Trophoblast cell (in vitro differentiated cells and primary cell): Measurements from ENCODE around the gene STIM1.
A peak's percentile ranks its signal among the peaks of the same experiment; 100 is the strongest.

ENCODE experiments used
- DNase-seq, 2 donors: peaks; one replicate each; pipeline ENCODE4 v3.0.0-alpha.2; 2016
- H2AFZ ChIP-seq: 2 replicates; pipeline ENCODE4 v1.6.1; 2013; ENCODE audit warnings: low read length, moderate library complexity, mild to moderate bottlenecking; ENCODE audit not compliant: insufficient read depth, poor library complexity
- H2AK5ac ChIP-seq: 2 replicates; pipeline ENCODE4 v1.6.1; 2013; ENCODE audit warnings: mild to moderate bottlenecking, low read length
- H2BK120ac ChIP-seq: 2 replicates; pipeline ENCODE4 v1.6.1; 2013; ENCODE audit warnings: low read length, mild to moderate bottlenecking, moderate library complexity; ENCODE audit not compliant: insufficient read depth, poor library complexity
- H2BK12ac ChIP-seq: 2 replicates; pipeline ENCODE4 v1.6.1; 2013; ENCODE audit warnings: mild to moderate bottlenecking, low read length, moderate library complexity
- H2BK5ac ChIP-seq: 2 replicates; pipeline ENCODE4 v1.6.1; 2013; ENCODE audit warnings: low read length, low read depth, moderate library complexity, mild to moderate bottlenecking; ENCODE audit not compliant: poor library complexity
- H3K14ac ChIP-seq: 2 replicates; pipeline ENCODE4 v1.6.1; 2013; ENCODE audit warnings: mild to moderate bottlenecking, low read length
- H3K18ac ChIP-seq: 2 replicates; pipeline ENCODE4 v1.6.1; 2013; ENCODE audit warnings: mild to moderate bottlenecking, low read length
- H3K23ac ChIP-seq: 2 replicates; pipeline ENCODE4 v1.6.1; 2013; ENCODE audit warnings: low read length
- H3K27ac ChIP-seq: 2 replicates; pipeline ENCODE4 v1.5.1; 2013; ENCODE audit warnings: low read depth, mild to moderate bottlenecking, inconsistent platforms, low read length, moderate library complexity
- H3K27me3 ChIP-seq: 2 replicates; pipeline ENCODE4 v1.6.1; 2013; ENCODE audit warnings: inconsistent platforms, mild to moderate bottlenecking, low read length, moderate library complexity; ENCODE audit not compliant: insufficient read depth
- H3K36me3 ChIP-seq, 2 experiments: 1 replicate in 1 of 2; 2 replicates in 1 of 2; pipeline ENCODE4 v1.6.1; 2013; ENCODE audit warnings: low read length in 2 of 2, mild to moderate bottlenecking in 2 of 2, moderate library complexity in 1 of 2; ENCODE audit not compliant: insufficient read depth in 2 of 2, control insufficient read depth in 1 of 2
- H3K4ac ChIP-seq: 2 replicates; pipeline ENCODE4 v1.6.1; 2013; ENCODE audit warnings: low read depth, mild to moderate bottlenecking, low read length, moderate library complexity
- H3K4me1 ChIP-seq, 2 experiments: 1 replicate in 1 of 2; 2 replicates in 1 of 2; pipeline ENCODE4 v1.6.1; 2013; ENCODE audit warnings: low read length in 2 of 2, mild to moderate bottlenecking in 2 of 2, moderate library complexity in 1 of 2; ENCODE audit not compliant: insufficient read depth in 2 of 2, control insufficient read depth in 1 of 2
- H3K4me2 ChIP-seq: 2 replicates; pipeline ENCODE4 v1.6.1; 2013; ENCODE audit warnings: inconsistent platforms, mild to moderate bottlenecking, low read length, moderate library complexity
- H3K4me3 ChIP-seq: 2 replicates; pipeline ENCODE4 v1.5.1; 2013; ENCODE audit warnings: mild to moderate bottlenecking, low read depth, low read length, inconsistent platforms
- H3K79me1 ChIP-seq: one replicate; pipeline ENCODE4 v1.6.1; 2013; ENCODE audit warnings: low read length
- H3K79me2 ChIP-seq: 2 replicates; pipeline ENCODE4 v1.6.1; 2013; ENCODE audit warnings: low read length, mild to moderate bottlenecking; ENCODE audit not compliant: control insufficient read depth, insufficient read depth, poor library complexity
- H3K9ac ChIP-seq: 2 replicates; pipeline ENCODE4 v1.6.1; 2013; ENCODE audit warnings: mild to moderate bottlenecking, low read length
- H3K9me3 ChIP-seq: 2 replicates; pipeline ENCODE4 v1.6.1; 2013; ENCODE audit warnings: low read depth, mild to moderate bottlenecking, control low read depth, inconsistent platforms, low read length; ENCODE audit not compliant: insufficient read depth
- H4K12ac ChIP-seq: 2 replicates; pipeline ENCODE4 v1.6.1; 2013; ENCODE audit warnings: low read depth, mild to moderate bottlenecking, low read length, moderate library complexity
- H4K8ac ChIP-seq: 2 replicates; pipeline ENCODE4 v1.6.1; 2013; ENCODE audit warnings: low read depth, mild to moderate bottlenecking, low read length, moderate library complexity
- H4K91ac ChIP-seq: one replicate; pipeline ENCODE4 v1.6.1; 2013; ENCODE audit warnings: low read depth, mild to moderate bottlenecking, low read length, moderate library complexity
- WGBS: extraction: QIAGEN DNeasy Blood & Tissue Kit; methylation state at CpG from one replicate; pipeline ENCODE4 v1.1.7; 2013; ENCODE audit warnings: missing lambda C conversion rate; ENCODE audit not compliant: insufficient read length, insufficient coverage; ENCODE audit errors: extremely low coverage; 5-methylcytosine and 5-hydroxymethylcytosine counted together

STIM1 gene

GRCh38 chr11:3886985-3887384, 31.5 kb downstream of the STIM1 start:
- Histone ChIP-seq H3K18ac (no peak overlapping the region), H3K4me3 (no peak overlapping the region), H3K79me2 (no peaks in the 10 kb centered on the region), H3K9ac (no peak overlapping the region), H3K27ac (no peak overlapping the region), H2AFZ (no peak overlapping the region), H4K91ac (no peak overlapping the region), H3K14ac (no peak overlapping the region), H3K9me3 (no peaks in the 10 kb centered on the region), H2BK5ac (no peak overlapping the region), H2AK5ac (no peak overlapping the region), H2BK120ac (no peak overlapping the region), H3K23ac (no peak overlapping the region), H3K4me1 (no peaks in the 10 kb centered on the region), H2BK12ac (no peak overlapping the region), H4K8ac (no peak overlapping the region), H3K27me3 (no peaks in the 10 kb centered on the region), H4K12ac (no peak overlapping the region), H3K4ac (no peak overlapping the region), H3K36me3 (no peaks in the 10 kb centered on the region), H3K4me2 (no peak overlapping the region), H3K79me1 (no peaks in the 10 kb centered on the region)
- no CpG with 5 or more reads among the region's 1 CpG for WGBS
- DNase-seq: no peak

GRCh38 chr11:3888876-3889275, 33.4 kb downstream of the STIM1 start:
- no peak overlapping the region for H3K18ac ChIP-seq
- no peak overlapping the region for H3K9ac ChIP-seq
- no peak overlapping the region for H3K4ac ChIP-seq
- no peak overlapping the region for H3K23ac ChIP-seq
- H4K8ac ChIP-seq: no peak overlapping the region
- no peak overlapping the region for H2BK120ac ChIP-seq
- no peak overlapping the region for H2AK5ac ChIP-seq
- H4K12ac ChIP-seq: no peak overlapping the region
- H3K36me3 ChIP-seq: no peaks in the 10 kb centered on the region
- H3K4me2 ChIP-seq: no peak overlapping the region
- H3K79me2 ChIP-seq: no peaks in the 10 kb centered on the region
- no peaks in the 10 kb centered on the region for H3K27me3 ChIP-seq
- DNase-seq: peak in 1 of 2 donors; percentile 42
- H3K9me3 ChIP-seq: no peaks in the 10 kb centered on the region
- H3K27ac ChIP-seq: no peak overlapping the region
- H2BK5ac ChIP-seq: no peak overlapping the region
- H4K91ac ChIP-seq: no peak overlapping the region
- no peak overlapping the region for H2BK12ac ChIP-seq
- H3K4me1 ChIP-seq: no peaks in the 10 kb centered on the region
- H3K4me3 ChIP-seq: no peak overlapping the region
- no peaks in the 10 kb centered on the region for H3K79me1 ChIP-seq
- H2AFZ ChIP-seq: no peak overlapping the region
- no peak overlapping the region for H3K14ac ChIP-seq

- Histone ChIP-seq H2BK5ac (no peak overlapping the region), H4K8ac (no peak overlapping the region), H3K4me2 (no peak overlapping the region), H3K14ac (no peak overlapping the region), H2AK5ac (no peak overlapping the region), H3K9ac (no peak overlapping the region), H3K36me3 (no peaks in the 10 kb centered on the region), H2AFZ (no peak overlapping the region), H3K4me1 (peaks cover 2 to 4% of the 10 kb centered on the region in 2 experiments), H2BK12ac (no peak overlapping the region), H3K4ac (no peak overlapping the region), H3K79me2 (no peaks in the 10 kb centered on the region), H3K9me3 (no peaks in the 10 kb centered on the region), H4K12ac (no peak overlapping the region), H2BK120ac (no peak overlapping the region), H3K27me3 (no peaks in the 10 kb centered on the region), H3K18ac (no peak overlapping the region), H3K23ac (no peak overlapping the region), H3K4me3 (no peak overlapping the region), H3K27ac (no peak overlapping the region), H4K91ac (no peak overlapping the region), H3K79me1 (no peaks in the 10 kb centered on the region)
- DNase-seq: no peak
- WGBS: no CpG with 5 or more reads among the region's 2 CpGs
Observed at GRCh38 chr11:3890014-3890413, 34.5 kb downstream of the STIM1 start.

- no peak overlapping the region for H3K4ac ChIP-seq
- H3K9ac ChIP-seq: no peak overlapping the region
- no peak overlapping the region for H2BK120ac ChIP-seq
- no peaks in the 10 kb centered on the region for H3K79me1 ChIP-seq
- no peak overlapping the region for H2BK12ac ChIP-seq
- H4K91ac ChIP-seq: no peak overlapping the region
- no peak for DNase-seq
- no peak overlapping the region for H2BK5ac ChIP-seq
- H3K4me1 ChIP-seq: peaks cover 4 to 5% of the 10 kb centered on the region in 2 experiments
- WGBS: no CpG with 5 or more reads among the region's 1 CpG
- H4K12ac ChIP-seq: no peak overlapping the region
- H2AK5ac ChIP-seq: no peak overlapping the region
- H3K9me3 ChIP-seq: no peaks in the 10 kb centered on the region
- H3K79me2 ChIP-seq: no peaks in the 10 kb centered on the region
- H3K4me2 ChIP-seq: no peak overlapping the region
- no peaks in the 10 kb centered on the region for H3K36me3 ChIP-seq
- H2AFZ ChIP-seq: no peak overlapping the region
- H3K27ac ChIP-seq: no peak overlapping the region
- H3K14ac ChIP-seq: no peak overlapping the region
- H3K27me3 ChIP-seq: no peaks in the 10 kb centered on the region
- H3K23ac ChIP-seq: no peak overlapping the region
- H3K4me3 ChIP-seq: no peak overlapping the region
- H3K18ac ChIP-seq: no peak overlapping the region
- no peak overlapping the region for H4K8ac ChIP-seq
Observed at GRCh38 chr11:3890806-3891205, 35.3 kb downstream of the STIM1 start.
